D721Med (cell line): ENCODE measurements around the gene GRIK4.

Source experiments
- DNase-seq: peaks from one replicate; pipeline ENCODE4 v3.0.0; 2011; ENCODE audit warnings: low spot score; ENCODE audit not compliant: insufficient read length
- FAIRE-seq: peaks from 2 replicates; lab custom pipeline; 2011; peaks lifted over from hg19 to GRCh38; lab: Jason Lieb, UNC
- CTCF ChIP-seq: IDR thresholded peaks from 2 replicates; pipeline ENCODE4 v1.5.1; 2012; ENCODE audit warnings: mild to moderate bottlenecking, control low read depth; ENCODE audit not compliant: insufficient read depth; ENCODE audit errors: missing control alignments

GRIK4 gene

GRCh38 chr11:120630122-120630521 is 118.6 kb downstream of the GRIK4 start:
- no peak for TF ChIP-seq CTCF
- no peak for DNase-seq
- no peak for FAIRE-seq

GRCh38 chr11:120632579-120632978 is 121.0 kb downstream of the GRIK4 start:
- no peak for TF ChIP-seq CTCF
- DNase-seq (no peak), FAIRE-seq (no peak)

- FAIRE-seq (no peak), DNase-seq (no peak)
- no peak for TF ChIP-seq CTCF
Measured at GRCh38 chr11:120633616-120634393, 122.3 kb downstream of the GRIK4 start.

GRCh38 chr11:120634706-120635105 is 123.2 kb downstream of the GRIK4 start:
- TF ChIP-seq CTCF: no peak
- FAIRE-seq: no peak
- no peak for DNase-seq

- no peak for TF ChIP-seq CTCF
- FAIRE-seq: no peak
- DNase-seq: no peak
Measured at GRCh38 chr11:120635136-120635810, 123.7 kb downstream of the GRIK4 start.

GRCh38 chr11:120637131-120637530 is 125.6 kb downstream of the GRIK4 start:
- no peak for DNase-seq
- no peak for TF ChIP-seq CTCF
- FAIRE-seq: no peak
